IPS-15b (cell line): Measurements from ENCODE around the gene PRDM16.

Experiments
- H3K27me3 ChIP-seq: one replicate; pipeline ENCODE4 v1.6.1; 2013; ENCODE audit warnings: low read length; ENCODE audit not compliant: control insufficient read depth, insufficient read depth
- H3K36me3 ChIP-seq: one replicate; pipeline ENCODE4 v1.6.1; 2013; ENCODE audit warnings: low read length; ENCODE audit not compliant: control insufficient read depth, insufficient read depth
- H3K4me1 ChIP-seq: one replicate; pipeline ENCODE4 v1.6.1; 2013; ENCODE audit warnings: mild to moderate bottlenecking, low read length; ENCODE audit not compliant: control insufficient read depth, insufficient read depth
- H3K4me3 ChIP-seq: one replicate; pipeline ENCODE4 v1.5.1; 2013; ENCODE audit warnings: low read depth, low read length
- H3K9ac ChIP-seq: one replicate; pipeline ENCODE4 v1.6.1; 2013; ENCODE audit warnings: low read depth, mild to moderate bottlenecking, low read length
- H3K9me3 ChIP-seq: one replicate; pipeline ENCODE4 v1.6.1; 2013; ENCODE audit warnings: mild to moderate bottlenecking, low read length; ENCODE audit not compliant: control insufficient read depth, insufficient read depth

The PRDM16 gene

GRCh38 chr1:3440300-3440681 lies 371.3 kb downstream of the PRDM16 start:
- no peaks in the 10 kb centered on the region for H3K36me3 ChIP-seq
- no peak overlapping the region for H3K9ac ChIP-seq
- H3K27me3 ChIP-seq: no peaks in the 10 kb centered on the region

GRCh38 chr1:3440711-3441409 lies 371.9 kb downstream of the PRDM16 start:
- Histone ChIP-seq H3K27me3 (no peaks in the 10 kb centered on the region), H3K4me3 (no peak overlapping the region), H3K9me3 (no peaks in the 10 kb centered on the region), H3K4me1 (no peaks in the 10 kb centered on the region), H3K36me3 (no peaks in the 10 kb centered on the region), H3K9ac (no peak overlapping the region)

More at GRCh38 chr1:3440300-3440681, 371.3 kb downstream of the PRDM16 start:
- no peaks in the 10 kb centered on the region for H3K4me1 ChIP-seq
- H3K4me3 ChIP-seq: no peak overlapping the region
- H3K9me3 ChIP-seq: no peaks in the 10 kb centered on the region

GRCh38 chr1:3441410-3441847 lies 372.4 kb downstream of the PRDM16 start:
- Histone ChIP-seq H3K4me1 (no peaks in the 10 kb centered on the region), H3K27me3 (no peaks in the 10 kb centered on the region), H3K9me3 (no peaks in the 10 kb centered on the region), H3K36me3 (no peaks in the 10 kb centered on the region), H3K4me3 (no peak overlapping the region), H3K9ac (no peak overlapping the region)

GRCh38 chr1:3441880-3442279 lies 372.9 kb downstream of the PRDM16 start:
- no peaks in the 10 kb centered on the region for H3K36me3 ChIP-seq
- H3K4me3 ChIP-seq: no peak overlapping the region
- no peaks in the 10 kb centered on the region for H3K27me3 ChIP-seq
- H3K9me3 ChIP-seq: no peaks in the 10 kb centered on the region
- H3K4me1 ChIP-seq: no peaks in the 10 kb centered on the region
- H3K9ac ChIP-seq: no peak overlapping the region

- H3K36me3 ChIP-seq: no peaks in the 10 kb centered on the region
- H3K4me1 ChIP-seq: no peaks in the 10 kb centered on the region
- H3K9ac ChIP-seq: no peak overlapping the region
- no peaks in the 10 kb centered on the region for H3K9me3 ChIP-seq
- H3K27me3 ChIP-seq: no peaks in the 10 kb centered on the region
- H3K4me3 ChIP-seq: no peak overlapping the region
These were observed 373.3 kb downstream of the PRDM16 start for GRCh38 chr1:3442331-3442730.

DNA sequence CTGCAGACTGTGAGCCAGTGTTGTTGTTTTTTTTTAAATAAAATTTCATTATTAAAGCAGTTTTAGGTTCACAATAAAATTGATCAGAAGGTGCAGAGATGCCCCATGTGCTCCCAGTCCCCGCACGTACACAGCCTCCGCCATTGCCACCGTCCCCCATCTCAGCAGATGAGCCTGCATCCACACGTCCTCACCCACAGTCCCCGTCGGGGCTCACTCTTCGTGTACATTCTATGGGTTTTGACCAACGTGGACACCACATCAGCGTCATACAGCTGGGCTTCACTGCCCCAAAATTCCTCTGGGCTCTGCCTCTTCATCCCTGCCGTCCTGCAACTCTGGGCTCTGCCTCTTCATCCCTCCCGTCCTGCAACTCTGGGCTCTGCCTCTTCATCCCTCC lies 373.9 kb downstream of the PRDM16 start:
- Histone ChIP-seq H3K9me3 (no peaks in the 10 kb centered on the region), H3K36me3 (no peaks in the 10 kb centered on the region), H3K4me1 (no peaks in the 10 kb centered on the region), H3K4me3 (no peak overlapping the region), H3K9ac (no peak overlapping the region), H3K27me3 (no peaks in the 10 kb centered on the region)

- Histone ChIP-seq H3K4me3 (no peak overlapping the region), H3K9ac (no peak overlapping the region), H3K9me3 (no peaks in the 10 kb centered on the region), H3K27me3 (no peaks in the 10 kb centered on the region), H3K4me1 (no peaks in the 10 kb centered on the region), H3K36me3 (no peaks in the 10 kb centered on the region)
These were observed 374.8 kb downstream of the PRDM16 start for GRCh38 chr1:3443807-3444206.

DNA sequence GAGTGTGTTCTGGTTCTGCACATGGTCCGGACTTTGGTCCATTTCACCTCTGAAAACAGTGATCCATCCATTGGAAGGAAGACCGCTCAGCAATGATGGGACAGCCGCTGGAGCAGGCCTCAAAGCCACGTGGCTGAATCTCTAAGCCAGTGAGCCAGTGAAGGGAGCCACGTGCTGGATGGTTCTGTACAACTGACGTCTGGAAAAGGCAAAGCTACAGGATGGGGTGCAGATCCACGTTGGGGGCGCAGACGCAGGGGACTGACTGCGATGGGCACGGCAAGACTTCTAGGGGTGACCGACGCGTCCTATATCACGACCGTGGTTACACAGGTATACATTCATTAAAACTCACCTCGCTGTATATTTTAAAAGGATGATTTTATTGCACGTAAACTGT lies 375.3 kb downstream of the PRDM16 start:
- Histone ChIP-seq H3K36me3 (no peaks in the 10 kb centered on the region), H3K9me3 (no peaks in the 10 kb centered on the region), H3K9ac (no peak overlapping the region), H3K4me3 (no peak overlapping the region), H3K4me1 (no peaks in the 10 kb centered on the region), H3K27me3 (no peaks in the 10 kb centered on the region)

- Histone ChIP-seq H3K4me3 (no peak overlapping the region), H3K36me3 (no peaks in the 10 kb centered on the region), H3K27me3 (no peaks in the 10 kb centered on the region), H3K9me3 (no peaks in the 10 kb centered on the region), H3K4me1 (no peaks in the 10 kb centered on the region), H3K9ac (no peak overlapping the region)
These were observed 375.7 kb downstream of the PRDM16 start for GRCh38 chr1:3444736-3445135.

DNA sequence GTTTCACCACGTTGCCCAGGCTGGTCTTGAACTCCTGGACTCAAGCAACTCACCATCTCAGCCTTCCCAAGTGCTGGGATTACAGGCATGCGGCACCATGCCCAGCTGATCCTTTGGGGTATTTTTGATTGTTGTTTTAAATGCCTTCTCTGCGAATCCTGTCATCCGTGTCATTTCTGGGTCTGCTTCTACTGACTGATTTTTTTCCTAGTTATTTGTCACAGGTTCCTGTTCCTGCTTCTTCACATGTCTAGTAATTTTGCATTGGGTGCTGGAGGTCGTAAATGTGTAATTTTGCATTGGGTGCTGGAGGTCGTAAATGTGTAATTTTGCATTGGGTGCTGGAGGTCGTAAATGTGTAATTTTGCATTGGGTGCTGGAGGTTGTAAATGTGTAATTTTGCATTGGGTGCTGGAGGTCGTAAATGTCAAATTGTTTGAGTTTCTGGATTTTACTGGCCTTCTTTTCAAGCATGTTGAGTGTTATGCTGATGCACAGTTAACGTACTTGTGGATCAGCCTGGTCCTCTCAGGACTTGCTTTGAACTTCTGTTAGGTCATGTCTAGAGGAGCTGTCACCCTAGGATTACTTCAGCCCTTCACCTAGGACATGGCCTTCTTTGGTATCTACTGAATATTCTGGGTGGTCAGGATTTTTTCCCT lies 381.3 kb downstream of the PRDM16 start:
- Histone ChIP-seq H3K4me3 (no peak overlapping the region), H3K9ac (no peak overlapping the region), H3K27me3 (no peaks in the 10 kb centered on the region), H3K36me3 (no peaks in the 10 kb centered on the region), H3K4me1 (peaks cover 6% of the 10 kb centered on the region), H3K9me3 (no peaks in the 10 kb centered on the region)

- H3K9me3 ChIP-seq: no peaks in the 10 kb centered on the region
- H3K4me3 ChIP-seq: no peak overlapping the region
- no peak overlapping the region for H3K9ac ChIP-seq
- peaks cover 12% of the 10 kb centered on the region for H3K4me1 ChIP-seq
- no peaks in the 10 kb centered on the region for H3K36me3 ChIP-seq
- H3K27me3 ChIP-seq: no peaks in the 10 kb centered on the region
These were observed 382.0 kb downstream of the PRDM16 start for GRCh38 chr1:3450983-3451382.
